ENCODE data around the gene CD209.
A peak's percentile ranks its signal among the peaks of the same experiment; 100 is the strongest.
"Not testable (repeated sequence)": the region's sequence is repeated elsewhere in the genome, so short reads cannot be mapped to it uniquely, and the experiment has no call there.

The CD209 gene

GRCh38 chr19:7746903-7747884 is at the start of gene CD209:
Gene CD209 (minus strand): TSS chr19:7747534. CDS start chr19:7747511, 23 bp downstream.
- no peak for DNase-seq

GRCh38 chr19:7795555-7796161 is 48.3 kb upstream of the CD209 start:
- DNase-seq, result no peak

- no peak for DNase-seq
Measured at GRCh38 chr19:7793493-7793892, 46.2 kb upstream of the CD209 start.

GRCh38 chr19:7792701-7793100 is 45.4 kb upstream of the CD209 start:
- DNase-seq, result not testable (repeated sequence)

GRCh38 chr19:7792281-7792680 is 44.9 kb upstream of the CD209 start:
- DNase-seq, result peak; percentile 19

DNA sequence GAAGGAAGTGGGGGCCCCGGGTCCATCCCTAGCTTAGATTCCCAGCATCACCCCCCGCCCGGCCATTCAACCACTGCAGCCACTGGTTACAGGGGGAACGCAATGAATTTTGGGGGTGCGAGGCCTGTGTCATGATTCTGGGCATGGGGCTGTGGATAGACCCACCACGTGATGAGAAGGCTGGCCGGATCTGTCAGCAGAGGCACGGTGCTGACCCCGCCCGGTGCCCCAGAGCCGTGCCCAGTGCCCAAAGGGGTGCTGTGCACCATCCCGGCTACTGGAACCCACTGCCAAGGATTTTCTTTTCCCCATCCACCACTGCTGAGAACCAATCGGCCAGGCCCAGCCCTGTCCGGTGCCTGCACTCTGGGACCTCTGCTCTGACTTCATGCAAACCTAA is 43.1 kb upstream of the CD209 start:
- DNase-seq, result no peak

DNA sequence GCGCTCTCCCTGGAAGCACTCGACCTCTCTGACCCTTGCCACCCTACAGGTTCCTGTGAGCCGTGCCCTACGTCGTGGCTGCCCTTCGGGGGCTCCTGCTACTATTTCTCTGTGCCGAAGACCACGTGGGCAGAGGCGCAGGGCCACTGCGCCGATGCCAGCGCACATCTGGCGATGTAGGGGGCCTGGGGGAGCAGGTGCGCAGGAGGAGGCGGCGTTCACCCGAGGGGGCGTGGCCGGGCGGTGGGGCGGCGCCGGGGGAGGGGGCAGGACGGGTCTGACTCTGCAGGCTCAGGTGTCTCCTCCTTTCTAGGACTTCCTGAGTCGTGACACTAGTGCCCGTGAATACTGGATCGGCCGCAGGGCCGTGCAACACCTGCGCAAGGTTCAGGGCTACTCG is 42.1 kb upstream of the CD209 start:
- no peak for DNase-seq

DNA sequence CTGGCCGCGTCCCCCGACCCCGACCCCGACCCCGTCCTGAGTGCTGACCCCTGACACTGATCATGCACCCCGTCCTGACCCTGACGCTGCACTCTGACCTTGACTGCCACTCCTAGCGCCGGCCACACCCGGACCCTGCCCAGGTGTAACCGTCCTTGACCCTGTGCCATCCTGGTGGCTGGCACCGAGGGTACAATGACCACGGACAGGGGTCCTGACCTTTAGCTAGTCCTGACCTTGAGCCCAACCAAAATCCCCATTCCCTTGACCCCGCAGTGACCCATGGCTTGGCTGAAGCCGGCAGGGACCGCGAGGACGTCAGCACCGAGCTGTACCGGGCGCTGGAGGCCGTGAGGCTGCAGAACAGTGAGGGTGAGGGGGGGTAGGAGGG is 41.6 kb upstream of the CD209 start:
- no peak for DNase-seq

DNA sequence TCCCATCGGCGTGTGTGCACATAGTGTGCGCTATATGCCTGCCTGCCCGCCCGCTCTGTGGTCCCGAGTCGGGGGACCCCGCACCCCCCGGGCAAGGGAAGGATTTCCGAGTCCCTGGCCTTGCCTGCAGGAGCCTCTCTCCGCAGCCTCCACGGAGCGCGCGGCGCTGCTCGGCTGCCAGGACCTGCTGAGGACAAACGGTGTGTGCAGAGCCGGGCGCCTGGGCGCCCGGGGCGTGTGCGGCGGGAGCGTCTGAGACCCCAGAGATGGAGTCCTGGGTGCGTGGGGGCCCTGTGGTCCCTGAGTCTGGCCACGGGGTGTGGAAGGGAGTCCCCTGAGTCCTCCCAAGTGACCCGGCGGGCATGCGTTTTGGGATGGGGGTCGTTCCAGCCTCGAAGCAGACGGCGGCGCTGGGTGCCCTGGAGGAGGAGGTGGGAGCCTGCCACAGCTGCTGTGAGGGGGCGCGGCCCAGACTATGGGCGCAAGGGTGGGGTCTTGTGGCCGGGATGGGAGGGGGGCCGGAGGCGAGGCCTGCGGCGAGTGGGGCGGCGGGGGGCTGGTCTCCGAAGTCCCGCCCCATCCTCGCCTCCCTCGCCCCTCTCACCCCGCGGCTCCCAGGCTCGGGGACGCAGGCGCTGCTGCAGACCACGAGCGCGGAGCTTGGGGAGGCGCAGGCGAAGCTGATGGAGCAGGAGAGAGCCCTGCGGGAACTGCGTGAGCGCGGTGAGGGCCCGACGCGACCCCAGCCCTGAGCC is 41.0 kb upstream of the CD209 start:
- DNase-seq, result no peak

- DNase-seq, result no peak
Measured at GRCh38 chr19:7787602-7788177, 40.4 kb upstream of the CD209 start.

DNA sequence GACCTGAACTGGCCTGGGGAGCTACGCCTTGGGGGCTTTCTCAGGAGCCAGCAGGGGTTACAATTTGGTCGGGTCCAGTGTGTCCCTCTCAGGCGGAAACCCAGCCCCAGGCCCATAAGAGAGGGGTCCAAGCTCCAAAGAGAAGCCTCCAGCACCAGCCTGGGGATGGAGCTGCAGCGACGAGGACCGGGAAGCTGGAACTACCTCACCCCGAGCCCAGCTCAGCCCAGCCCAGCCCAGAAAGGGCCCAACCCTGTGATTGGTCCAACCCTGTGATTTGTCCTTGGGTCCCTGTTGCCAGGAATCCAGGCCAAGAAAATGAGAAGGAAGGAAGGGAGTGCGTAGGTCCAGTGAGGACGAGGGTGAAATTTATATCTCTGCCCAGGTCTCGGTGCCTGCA is 39.8 kb upstream of the CD209 start:
- no peak for DNase-seq

DNA sequence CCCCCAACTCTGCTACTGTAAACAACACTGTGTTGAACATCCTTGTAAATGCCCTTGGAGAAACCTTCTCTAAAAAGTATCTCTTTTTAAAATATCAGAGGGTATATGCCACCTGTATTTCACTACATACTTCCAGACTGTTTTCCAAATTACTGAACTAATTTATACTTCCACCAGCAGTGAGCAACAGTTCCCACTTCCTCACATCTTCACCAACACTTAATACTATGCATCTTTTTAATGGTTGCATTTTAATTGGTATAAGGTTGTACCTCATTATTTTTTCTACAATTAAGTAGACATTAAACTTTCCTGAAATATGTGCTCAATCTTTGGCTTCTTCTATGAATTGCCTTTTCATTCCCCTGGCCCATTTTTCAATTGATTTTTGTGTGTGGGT is 37.5 kb upstream of the CD209 start:
- DNase-seq, result no peak

DNA sequence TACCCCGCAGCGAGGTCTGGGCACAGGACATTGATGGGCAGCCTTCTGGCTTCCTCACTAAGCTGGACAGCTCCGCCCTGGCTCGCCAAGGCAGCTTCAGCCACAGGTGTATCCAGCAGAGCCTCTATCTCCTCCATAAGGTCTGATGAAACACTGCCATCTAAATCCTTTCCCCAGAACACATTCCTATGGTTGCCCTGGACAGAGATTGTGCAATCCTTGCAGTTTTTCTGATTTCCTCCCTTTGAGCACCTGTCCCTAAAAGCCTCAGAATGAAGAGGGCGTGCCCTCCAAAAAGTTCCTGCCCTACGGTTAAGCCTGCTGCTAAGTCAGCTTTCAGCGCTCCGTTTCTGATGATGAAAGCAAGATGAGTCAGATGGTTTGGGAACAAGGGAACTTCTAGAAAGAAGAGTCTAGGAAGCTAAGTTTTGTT is 36.7 kb upstream of the CD209 start:
- peak; percentile 2 for DNase-seq

DNA sequence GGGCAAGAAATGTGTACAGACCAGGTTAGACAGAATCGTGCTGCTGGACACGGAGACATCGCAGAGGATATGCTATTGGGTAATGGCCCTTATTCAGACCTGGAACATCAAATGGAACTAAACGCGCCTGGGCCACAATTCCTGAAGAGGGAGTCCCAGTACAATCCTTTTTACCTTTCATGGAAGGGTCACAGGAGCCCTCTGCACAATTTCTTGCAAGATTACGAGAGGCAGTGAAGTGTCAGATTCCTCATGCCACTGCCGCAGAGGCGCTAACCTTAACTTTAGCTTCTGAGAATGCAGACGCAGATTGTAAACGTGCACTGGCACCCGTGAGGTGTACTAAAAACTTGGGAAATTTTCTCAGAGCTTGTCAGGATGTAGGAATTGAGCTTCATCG is 33.8 kb upstream of the CD209 start:
- DNase-seq, result no peak

- DNase-seq, result no peak
Measured at GRCh38 chr19:7779631-7780486, 32.5 kb upstream of the CD209 start.

GRCh38 chr19:7778081-7778480 is 30.7 kb upstream of the CD209 start:
- no peak for DNase-seq

GRCh38 chr19:7775761-7776160 is 28.4 kb upstream of the CD209 start:
- DNase-seq, result no peak

DNA sequence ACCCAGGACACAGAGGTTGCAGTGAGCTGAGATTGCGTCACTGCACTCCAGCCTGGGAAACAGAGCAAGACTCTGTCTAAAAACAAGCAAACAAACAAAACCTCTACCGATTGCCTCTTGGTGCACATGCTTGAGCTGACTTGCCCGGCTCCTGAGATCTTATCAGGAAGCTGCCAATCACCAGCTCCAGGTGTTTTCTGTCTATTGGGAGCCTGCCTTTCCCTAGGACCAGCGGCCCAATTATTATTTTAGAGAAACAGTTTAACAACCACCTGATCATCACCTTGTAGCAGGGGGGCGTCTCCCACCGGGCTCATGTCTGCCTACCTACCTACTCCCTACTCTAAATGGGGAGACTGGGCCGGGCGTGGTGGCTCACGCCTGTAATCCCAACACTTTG is 26.5 kb upstream of the CD209 start:
- DNase-seq, result no peak

GRCh38 chr19:7772752-7773291 is 25.5 kb upstream of the CD209 start:
- DNase-seq, result peak; percentile 15

DNA sequence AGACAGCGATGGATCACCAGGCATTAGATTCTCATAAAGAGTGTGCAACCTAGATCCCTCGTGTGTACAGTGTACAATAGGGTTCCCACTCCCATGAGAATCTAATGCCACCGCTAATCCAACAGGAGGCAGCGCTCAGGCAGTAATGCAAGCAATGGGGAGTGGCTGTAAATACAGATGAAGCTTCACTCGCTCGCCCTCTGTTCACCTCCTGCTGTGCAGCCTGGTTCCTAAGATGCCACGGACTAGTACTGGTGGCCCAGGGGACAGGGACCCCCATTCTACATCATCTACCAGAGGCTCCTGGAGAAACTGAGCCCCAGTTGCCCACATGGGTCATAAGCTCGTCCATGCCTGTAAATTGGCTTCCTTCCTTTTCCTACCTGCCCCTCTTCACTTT is 23.7 kb upstream of the CD209 start:
- DNase-seq, result no peak

- no peak for DNase-seq
Measured at GRCh38 chr19:7769171-7769570, 21.8 kb upstream of the CD209 start.

GRCh38 chr19:7767487-7767886 is 20.2 kb upstream of the CD209 start:
- DNase-seq, result no peak

All from kidney glomerular epithelial cell (primary cell).